Stimulated activated CD4-positive, alpha-beta T cell treated with anti-CD3 and anti-CD28 coated beads, Interleukin-12 subunit alpha, Interleukin-12 subunit beta, amount 100 ng/mL, for 48 hours (primary cell): ENCODE results near the gene NFAT5.
"Not testable (repeated sequence)": the region's sequence is repeated elsewhere in the genome, so short reads cannot be mapped to it uniquely, and the experiment has no call there.

Source experiments
- DNase-seq, 3 donors: peaks; one replicate each; pipeline ENCODE4 v3.0.0-alpha.2; 2020; ENCODE audit warnings: low read depth in 2 of 3, low spot score in 1 of 3

Gene NFAT5

DNA sequence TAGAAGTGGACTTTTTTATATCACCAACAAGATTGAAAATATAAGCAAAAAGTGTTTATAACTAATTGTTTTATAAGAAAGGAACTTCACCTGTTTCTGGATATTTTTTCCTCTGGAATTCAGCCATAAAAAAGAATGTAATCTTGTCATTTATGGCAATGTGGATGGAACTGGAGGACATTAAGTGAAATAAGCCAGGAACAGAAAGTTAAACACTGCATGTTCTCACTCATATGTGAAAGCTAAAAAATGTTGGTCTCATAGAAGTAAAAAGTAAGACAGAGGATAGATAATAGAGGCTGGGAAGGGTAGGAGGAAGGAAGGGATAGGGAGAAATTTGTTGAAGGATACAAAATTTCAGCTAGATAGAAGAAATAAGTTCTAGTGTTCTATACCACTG, 67.6 kb downstream of the NFAT5 start:
- DNase-seq: no peak

DNA sequence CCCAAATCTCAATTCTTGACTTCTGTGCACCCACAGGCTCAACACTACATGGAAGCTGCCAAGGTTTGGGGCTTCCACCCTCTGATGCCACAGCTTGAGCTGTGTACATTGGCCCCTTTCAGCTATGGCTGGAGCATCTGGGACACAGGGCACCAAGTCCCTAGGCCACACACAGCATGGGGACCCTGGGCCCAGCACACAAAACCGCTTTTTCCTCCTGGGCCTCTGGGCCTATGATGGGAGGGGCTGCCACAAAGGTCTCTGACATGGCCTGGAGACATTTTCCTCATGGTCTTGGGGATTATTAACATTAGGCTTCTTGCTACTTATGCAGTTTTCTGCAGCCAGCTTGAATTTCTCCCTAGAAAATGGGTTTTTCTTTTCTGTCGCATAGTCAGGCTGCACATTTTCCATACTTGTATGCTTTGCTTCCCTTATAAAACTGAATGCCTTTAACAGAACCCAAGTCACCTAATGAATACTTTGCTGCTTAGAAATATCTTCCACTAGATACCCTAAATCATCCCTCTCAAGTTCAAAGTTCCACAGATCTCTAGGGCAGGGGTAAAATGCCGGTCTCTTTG, 70.9 kb downstream of the NFAT5 start:
- not testable (repeated sequence) for DNase-seq

DNA sequence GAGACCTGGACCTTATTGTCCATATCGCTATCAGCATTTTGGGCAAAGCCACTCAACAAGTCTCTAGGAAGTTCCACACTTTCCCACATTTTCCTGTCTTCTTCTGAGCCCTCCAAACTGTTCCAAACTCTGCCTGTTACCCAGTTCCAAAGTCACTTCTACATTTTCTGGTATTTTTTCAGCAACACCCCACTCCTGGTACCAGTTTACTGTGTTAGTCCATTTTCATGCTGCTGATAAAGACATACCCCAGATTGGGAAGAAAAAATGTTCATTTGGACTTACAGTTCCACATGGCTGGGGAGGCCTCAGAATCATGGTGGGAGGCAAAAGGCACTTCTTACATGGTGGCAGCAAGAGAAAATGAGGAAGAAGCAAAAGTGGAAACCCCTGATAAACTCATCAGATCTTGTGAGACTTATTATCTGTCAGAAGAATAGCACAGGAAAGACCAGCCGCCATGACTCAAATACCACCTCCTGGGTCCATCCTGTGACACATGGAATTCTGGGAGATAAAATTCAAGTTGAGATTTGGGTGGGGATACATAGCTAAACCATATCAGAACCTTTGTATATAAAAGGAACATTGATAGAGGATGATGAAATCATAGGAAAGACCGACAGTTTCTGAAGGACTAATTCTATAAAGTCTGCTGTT, 71.6 kb downstream of the NFAT5 start:
- DNase-seq: not testable (repeated sequence)

DNA sequence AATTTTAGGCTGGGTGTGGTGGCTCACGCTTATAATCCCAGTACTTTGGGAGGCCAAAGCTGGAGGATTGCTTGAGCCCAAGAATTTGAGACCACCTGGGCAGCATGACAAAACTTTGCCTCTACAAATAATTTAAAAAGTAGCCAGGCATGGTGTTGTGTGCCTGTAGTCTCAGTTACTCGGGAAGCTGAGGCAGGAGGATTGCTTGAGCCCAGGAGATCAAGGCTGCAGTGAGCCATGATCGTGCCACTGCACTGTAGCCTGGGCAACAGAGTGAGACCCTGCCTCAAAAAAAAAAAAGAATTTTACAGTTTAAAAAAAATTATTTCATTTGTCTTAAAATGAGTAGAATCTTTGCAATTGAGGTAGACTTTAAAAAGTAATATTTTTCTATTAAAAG, 78.2 kb downstream of the NFAT5 start:
- DNase-seq: not testable (repeated sequence)

GRCh38 chr16:69644790-69645189, 79.0 kb downstream of the NFAT5 start:
- no peak for DNase-seq

DNA sequence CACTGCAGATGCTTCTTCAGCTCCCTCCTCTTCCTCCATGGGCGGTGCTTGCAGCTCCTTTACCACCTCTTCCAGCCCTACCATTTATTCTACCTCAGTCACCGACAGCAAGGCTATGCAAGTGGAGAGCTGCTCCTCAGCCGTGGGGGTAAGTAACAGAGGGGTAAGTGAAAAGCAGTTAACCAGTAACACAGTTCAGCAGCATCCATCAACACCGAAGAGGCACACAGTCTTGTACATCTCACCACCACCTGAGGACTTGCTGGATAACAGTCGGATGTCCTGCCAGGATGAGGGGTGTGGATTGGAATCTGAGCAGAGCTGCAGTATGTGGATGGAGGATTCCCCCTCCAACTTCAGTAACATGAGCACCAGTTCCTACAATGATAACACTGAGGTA, 81.3 kb downstream of the NFAT5 start:
- DNase-seq: no peak

GRCh38 chr16:69651217-69651616, 85.5 kb downstream of the NFAT5 start:
- DNase-seq: no peak

GRCh38 chr16:69654280-69654931, 88.6 kb downstream of the NFAT5 start:
- no peak for DNase-seq

- no peak for DNase-seq
These were observed 94.4 kb downstream of the NFAT5 start for GRCh38 chr16:69660166-69660565.

GRCh38 chr16:69662901-69663300, 97.1 kb downstream of the NFAT5 start:
- DNase-seq: no peak

- no peak for DNase-seq
These were observed 98.1 kb downstream of the NFAT5 start for GRCh38 chr16:69663846-69664245.

DNA sequence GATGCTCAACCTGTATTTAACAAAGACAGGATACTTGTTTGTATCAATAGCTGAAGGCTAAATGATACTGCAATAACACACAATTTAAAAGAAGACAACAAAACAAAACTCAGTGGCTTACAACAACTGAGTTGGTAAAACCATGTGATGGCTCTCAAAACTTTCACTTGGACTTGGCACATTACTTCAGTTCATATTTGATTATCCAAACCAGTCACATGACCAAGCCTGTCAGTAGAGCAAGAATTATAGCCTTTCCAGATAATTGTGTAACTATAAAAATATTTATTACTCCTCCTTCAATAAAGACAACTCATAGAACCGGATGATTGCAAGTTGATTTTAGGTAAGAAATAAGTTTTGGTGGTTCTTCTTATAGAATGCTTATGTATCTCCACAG, 103.8 kb downstream of the NFAT5 start:
- no peak for DNase-seq

DNA sequence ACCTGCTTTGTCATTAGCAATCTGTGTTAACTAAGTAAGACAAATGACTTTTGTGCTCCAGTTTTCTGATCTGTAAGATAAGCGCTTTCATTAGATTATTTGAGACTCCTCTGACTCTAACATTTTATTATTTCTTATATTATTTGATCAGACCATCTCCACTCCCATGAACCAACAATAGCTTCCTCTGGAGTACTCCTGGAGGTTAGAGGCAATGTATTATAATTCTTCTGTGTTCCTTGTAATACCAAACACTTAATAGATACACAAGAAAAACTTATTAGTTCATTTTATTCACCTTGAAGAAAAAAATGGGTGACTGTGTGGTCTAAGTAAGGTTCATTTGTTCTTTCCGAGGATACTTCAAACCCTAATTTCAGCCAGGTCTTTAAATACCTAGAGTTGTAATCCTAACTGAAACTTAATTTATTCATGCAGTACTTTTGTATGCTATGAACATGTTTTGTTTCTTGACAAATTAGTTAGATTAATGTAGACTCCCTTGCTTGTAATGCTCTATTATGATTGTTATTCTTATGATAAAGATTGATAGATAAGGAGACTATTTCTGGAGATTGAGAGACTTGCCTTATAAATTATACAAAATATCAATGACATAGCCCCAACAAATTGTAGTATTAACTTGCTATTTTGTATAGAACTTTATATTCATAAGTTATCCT, 106.7 kb downstream of the NFAT5 start:
- DNase-seq: no peak

DNA sequence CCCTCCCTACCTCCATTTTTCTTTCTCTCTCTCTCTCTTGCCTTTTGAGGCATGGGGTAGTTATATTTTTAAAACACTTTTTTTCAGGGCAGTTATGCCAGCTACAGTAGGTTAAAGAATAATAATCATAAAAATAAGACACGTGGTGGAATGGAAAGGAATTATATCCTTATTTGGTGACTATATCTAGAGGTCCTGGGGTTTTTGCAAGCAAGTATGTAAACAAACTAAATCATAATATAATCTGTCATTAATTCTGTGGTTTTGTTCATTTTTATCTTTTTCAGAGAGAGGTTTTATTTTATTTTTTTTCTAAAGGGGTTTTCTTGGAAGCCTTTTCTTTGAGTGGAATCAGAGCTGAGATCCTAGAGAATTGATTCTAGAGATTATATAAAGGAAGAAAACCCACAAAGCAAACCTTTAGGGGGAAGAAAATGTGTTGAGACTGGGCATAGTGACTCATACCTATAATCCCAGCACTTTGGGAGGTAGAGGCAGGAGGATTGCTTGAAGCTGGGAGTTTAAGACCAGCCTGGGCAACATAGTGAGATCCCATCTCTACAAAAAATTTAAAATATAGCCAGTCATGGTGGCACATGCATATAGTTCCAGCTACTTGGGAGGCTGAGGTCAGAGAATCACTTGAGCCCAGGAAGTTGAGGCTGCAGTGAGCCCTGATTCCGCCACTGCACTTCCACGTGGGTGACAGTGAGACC, 107.4 kb downstream of the NFAT5 start:
- no peak for DNase-seq

GRCh38 chr16:69680358-69680757, 114.6 kb downstream of the NFAT5 start:
- DNase-seq: no peak

DNA sequence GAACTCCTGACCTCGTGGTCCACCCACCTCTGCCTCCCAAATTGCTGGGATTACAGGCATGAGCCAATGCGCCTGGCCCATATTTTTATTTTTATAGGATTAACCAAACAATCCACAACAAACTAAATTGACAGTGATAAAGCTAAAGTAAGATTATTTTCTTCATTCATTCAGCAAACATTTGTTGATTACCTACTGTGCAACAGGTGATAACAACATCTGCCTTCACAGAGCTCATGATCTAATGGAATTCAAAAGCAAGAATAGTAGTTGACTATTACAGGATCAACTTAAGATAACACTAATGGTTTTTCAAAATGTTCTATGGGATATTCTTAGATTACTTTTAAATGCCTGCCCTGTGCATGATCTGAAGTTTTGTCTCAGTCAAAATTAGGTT, 122.8 kb downstream of the NFAT5 start:
- no peak for DNase-seq

DNA sequence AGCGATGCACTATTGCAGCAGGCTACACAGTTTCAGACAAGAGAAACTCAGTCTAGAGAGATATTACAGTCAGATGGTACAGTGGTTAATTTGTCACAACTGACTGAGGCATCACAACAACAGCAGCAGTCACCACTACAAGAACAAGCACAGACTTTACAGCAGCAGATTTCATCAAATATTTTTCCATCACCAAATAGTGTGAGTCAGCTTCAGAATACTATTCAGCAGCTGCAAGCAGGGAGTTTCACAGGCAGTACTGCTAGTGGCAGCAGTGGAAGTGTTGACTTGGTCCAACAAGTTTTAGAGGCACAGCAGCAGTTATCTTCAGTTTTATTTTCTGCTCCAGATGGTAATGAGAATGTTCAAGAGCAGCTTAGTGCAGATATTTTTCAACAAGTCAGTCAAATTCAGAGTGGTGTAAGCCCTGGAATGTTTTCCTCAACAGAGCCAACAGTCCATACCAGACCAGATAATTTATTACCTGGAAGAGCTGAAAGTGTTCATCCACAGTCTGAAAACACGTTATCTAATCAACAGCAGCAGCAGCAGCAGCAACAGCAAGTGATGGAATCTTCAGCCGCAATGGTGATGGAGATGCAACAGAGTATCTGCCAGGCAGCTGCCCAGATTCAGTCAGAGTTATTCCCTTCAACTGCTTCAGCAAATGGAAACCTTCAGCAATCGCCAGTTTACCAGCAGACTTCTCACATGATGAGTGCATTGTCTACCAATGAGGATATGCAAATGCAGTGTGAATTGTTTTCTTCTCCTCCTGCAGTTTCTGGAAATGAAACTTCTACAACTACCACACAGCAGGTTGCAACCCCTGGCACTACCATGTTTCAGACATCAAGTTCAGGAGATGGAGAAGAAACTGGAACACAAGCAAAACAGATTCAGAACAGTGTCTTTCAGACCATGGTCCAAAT, 126.5 kb downstream of the NFAT5 start:
- no peak for DNase-seq

DNA sequence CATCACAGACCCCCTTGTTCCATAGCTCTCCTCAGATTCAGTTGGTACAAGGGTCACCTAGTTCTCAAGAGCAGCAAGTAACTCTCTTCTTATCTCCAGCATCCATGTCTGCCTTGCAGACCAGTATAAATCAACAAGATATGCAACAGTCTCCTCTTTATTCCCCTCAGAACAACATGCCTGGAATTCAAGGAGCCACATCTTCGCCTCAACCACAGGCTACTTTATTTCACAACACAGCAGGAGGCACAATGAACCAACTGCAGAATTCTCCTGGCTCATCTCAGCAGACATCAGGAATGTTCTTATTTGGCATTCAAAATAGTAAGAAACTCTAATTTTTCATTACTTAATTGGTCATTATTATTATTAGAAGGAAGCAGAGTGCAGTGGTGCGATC, 128.2 kb downstream of the NFAT5 start:
- no peak for DNase-seq

GRCh38 chr16:69698404-69698803, 132.6 kb downstream of the NFAT5 start:
- no peak for DNase-seq

DNA sequence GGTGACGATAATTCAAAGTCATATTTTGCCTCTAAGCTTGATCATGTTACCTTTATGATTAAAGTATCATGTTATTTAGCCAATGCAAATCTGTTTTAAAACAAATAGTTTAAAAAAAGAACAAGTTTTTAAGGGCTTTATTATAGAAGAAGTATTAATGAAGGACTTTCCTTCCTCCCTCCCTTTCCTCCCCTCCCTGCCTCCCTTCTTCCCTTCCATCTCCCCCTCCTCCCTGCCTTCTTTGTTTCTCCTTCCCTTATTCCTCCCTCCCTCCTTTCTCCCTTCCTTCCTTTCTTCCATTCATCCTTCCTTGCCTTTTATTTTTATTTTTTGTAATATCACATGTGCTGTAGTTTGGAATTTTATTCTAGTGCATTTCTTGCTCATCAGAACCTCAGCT, 134.1 kb downstream of the NFAT5 start:
- DNase-seq: no peak
